GM21737 (cell line): ENCODE results near the gene ARL11.
"Not testable (repeated sequence)": the region's sequence is repeated elsewhere in the genome, so short reads cannot be mapped to it uniquely, and the experiment has no call there.

ENCODE experiments used
- ATAC-seq: cut with Tn5 transposase; IDR thresholded peaks from one replicate; pipeline ENCODE4 v1.9.1; 2021; ENCODE audit warnings: mild to moderate bottlenecking, moderate library complexity; ENCODE audit not compliant: unreplicated experiment

The ARL11 gene

GRCh38 chr13:49627831-49628652 is at the start of gene ARL11:
Gene ARL11 (plus strand): TSS chr13:49628507. CDS start chr13:49630448, 1,941 bp downstream.
- peak; percentile 90 for ATAC-seq

- no peak for ATAC-seq
These were observed 48.8 kb upstream of the ARL11 start for GRCh38 chr13:49579501-49579900.

DNA sequence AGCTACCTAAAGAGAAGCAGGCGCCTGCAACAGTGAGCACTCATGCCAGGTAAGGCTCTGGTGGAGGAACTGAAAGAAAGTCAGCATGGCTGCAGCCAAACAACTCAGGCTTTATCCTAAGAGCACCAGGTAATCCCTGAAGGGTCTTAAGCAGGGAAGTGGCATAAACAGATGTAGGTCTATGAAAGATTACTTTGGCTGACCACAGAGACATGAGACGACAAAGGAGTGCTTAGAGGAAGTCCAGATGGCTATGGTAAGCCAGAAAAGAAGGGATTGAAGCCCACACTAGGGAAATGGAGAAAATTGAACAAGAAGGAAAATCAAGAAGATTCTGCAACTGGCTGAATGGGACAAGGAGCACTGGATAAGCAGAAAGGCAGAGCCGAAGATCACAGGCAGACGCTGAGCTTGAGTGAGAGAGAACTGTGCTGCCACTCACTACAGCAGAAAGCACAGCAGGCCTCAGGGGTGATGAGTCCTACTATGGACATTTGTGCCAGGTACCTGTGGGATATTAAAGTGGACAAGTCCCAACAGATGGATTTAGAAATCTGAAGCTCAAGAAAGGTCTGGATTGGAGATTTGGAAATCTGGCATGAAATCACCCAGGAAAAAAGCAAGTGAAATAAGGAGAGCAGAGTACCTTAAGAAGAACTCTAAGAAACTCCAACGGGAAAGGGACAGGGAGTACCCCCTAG is 47.2 kb upstream of the ARL11 start:
- ATAC-seq = no peak

DNA sequence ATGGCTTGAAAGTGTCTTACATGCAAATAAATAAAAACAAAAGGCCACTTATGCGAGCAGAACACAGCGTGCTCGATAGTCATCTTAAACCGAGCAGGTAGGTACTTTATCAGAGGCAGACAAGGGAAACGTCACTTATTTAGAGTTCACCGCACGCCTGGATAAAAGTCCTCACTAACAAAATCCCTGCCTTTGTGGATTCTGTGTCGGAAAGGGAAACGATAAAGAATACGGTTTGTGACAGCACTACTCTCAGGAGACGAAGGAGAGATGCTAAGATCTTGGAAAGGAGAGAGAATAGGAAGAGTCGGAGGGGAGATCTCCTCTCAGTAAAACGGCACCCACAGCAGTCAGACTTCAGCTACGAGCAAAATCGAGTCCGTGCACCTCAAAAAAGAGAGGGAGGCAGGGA is 43.5 kb upstream of the ARL11 start:
- peak; percentile 11 for ATAC-seq

GRCh38 chr13:49585220-49586157 is 42.8 kb upstream of the ARL11 start, which contains the start of gene RCBTB1:
Gene RCBTB1 (minus strand): TSS chr13:49585558. CDS start chr13:49567279, 18,279 bp downstream.
- peak; percentile 82 for ATAC-seq

DNA sequence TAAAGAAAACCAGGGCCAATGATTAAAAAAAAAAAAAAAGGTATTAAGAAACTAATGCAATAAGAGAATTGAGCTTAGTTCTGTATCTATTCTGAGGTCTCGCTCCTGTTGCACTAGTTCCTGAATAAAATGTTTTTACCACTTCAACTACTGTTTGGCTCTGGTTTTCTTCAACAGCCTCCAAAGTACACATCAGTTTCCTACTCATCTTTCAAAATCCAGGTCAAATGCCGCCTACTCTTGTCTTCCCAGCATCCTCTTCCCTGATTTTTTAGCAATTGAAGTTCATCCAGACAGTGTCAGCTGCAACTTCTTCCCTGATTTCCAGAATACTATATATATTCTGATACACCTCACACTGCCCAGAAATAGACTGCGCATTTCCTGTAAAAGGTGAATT is 41.6 kb upstream of the ARL11 start:
- no peak for ATAC-seq

DNA sequence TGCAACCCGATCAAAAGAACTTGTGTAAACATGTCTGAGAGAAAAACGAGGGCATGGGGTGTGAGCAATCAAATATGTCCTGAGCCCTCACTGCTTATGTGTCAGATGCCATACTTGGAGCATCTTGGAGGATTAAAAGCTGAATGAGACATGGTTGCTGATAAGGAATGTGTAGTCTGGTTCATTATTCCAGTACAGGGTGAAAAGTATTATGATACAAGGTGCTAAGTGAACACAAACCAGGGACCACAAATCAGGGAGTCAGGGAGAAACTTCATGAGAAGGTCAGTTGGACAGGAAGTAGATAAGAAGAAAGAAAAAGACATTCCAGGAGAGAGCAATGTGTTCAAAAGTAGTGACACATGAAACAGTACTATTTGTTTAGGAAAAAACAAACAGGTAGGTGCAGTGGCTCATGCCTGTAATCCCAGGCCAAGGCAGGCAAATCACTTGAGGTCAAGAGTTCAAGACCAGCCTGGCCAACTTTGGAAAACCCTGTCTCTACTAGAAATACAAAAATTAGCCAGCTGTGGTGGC is 40.9 kb upstream of the ARL11 start:
- ATAC-seq = no peak

- not testable (repeated sequence) for ATAC-seq
These were observed 37.6 kb upstream of the ARL11 start for GRCh38 chr13:49590714-49591113.

DNA sequence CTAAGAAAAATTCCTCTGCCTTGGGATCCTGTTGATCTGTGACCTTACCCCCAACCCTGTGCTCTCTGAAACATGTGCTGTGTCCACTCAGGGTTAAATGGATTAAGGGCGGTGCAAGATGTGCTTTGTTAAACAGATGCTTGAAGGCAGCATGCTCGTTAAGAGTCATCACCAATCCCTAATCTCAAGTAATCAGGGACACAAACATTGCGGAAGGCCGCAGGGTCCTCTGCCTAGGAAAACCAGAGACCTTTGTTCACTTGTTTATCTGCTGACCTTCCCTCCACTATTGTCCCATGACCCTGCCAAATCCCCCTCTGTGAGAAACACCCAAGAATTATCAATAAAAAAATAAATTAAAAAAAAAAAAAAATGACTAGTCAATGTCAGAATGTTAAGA is 34.4 kb upstream of the ARL11 start:
- not testable (repeated sequence) for ATAC-seq

DNA sequence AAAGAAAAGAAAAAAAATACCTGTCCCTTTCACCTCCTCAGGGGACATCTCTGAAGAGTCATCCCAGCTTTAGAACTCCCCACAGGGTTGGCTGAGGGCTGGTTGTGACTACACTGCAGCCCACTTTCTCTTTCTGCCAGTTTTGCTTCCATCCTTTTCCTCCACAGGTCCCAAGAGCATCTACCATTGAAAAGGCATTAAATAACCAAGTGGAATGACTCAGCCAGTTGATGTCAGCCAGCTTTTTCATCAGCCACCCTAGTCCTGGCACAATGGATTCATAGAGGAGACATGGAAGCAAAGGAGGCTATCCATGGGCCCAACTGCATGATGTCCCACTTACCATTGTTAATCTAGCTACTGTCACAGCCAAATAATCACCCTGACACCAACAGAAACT is 33.7 kb upstream of the ARL11 start:
- ATAC-seq = no peak

DNA sequence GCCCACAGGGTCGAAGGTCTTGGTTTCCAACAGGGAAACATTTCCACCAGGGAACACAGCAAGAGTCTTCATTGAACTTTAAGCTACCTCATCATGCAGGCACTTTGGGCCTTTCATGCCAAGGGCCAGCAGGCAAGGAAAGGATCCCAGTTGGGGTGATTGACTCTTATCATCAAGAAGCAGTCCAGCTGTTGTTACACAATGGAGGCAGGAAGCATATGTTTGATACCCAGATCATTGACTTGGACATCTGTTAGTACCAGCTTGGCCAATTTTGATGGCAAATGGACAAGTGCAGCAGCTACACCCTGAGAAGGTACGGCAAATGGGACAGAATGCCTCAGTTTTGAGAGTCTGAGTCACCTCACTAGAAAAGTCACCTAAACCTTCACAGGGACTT is 32.1 kb upstream of the ARL11 start:
- no peak for ATAC-seq

DNA sequence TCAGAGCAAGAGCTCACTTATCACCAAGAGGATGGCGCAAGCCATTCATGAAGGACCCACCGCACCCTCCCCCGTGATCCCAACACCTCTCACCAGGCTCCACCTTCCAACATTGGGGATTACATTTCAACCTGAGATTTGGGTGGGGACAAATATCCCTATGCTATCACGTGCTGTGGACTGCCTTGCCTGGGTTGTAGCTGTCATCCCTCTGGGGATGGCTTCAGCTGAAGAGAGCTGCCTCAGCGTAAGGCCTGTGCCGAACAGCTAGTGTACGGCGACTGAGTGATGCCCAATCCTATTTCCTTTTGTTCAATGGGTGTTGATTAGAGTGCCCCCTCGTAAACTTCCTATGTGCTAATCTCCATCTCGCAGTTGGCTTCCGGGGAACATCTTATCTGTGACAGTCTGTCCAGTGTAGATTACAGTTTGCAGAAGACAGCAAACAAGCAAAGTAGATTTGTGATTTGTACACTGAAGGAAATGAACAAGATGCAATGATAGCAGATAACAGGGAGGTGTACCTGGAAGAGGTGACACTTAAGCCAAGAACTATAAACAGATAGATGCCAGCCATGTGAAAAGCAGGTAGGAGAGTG is 31.2 kb upstream of the ARL11 start:
- ATAC-seq = no peak

DNA sequence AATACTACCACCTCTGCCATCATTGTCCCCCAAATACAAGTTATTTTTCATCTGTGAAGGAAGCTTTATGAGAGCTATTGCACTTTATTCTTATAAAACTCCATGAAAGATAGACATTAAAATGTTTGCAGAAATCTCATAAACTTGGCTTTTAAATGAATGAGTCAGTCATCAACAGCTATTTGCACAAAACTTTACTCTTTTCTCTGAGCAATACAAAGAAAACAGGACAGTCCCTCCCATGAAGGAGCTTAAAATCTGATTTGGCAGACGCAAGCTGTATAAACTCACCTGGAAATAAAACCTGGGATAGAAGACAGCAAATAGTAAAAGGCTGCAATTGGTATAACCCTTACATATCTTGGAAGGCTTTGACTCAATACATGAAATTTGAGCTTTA is 26.3 kb upstream of the ARL11 start:
- no peak for ATAC-seq

DNA sequence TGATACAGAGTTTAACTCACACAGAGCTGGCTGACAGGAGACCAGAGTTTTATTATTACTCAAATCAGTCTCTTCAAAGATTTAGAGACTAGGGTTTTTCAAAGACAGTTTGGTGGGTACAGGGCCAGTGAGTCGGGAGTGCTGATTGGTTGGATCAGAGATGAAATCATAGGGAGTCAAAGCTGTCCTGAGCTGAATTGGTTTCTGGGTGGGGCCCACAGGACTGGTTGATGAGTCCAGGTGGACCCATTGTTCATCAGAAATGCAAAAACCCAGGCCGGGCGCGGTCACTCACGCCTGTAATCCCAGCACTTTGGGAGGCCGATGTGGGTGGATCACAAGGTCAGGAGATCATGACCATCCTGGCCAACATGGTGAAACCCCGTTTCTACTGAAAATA is 25.7 kb upstream of the ARL11 start:
- ATAC-seq = not testable (repeated sequence)

- ATAC-seq = no peak
These were observed 23.7 kb upstream of the ARL11 start for GRCh38 chr13:49604570-49604969.

DNA sequence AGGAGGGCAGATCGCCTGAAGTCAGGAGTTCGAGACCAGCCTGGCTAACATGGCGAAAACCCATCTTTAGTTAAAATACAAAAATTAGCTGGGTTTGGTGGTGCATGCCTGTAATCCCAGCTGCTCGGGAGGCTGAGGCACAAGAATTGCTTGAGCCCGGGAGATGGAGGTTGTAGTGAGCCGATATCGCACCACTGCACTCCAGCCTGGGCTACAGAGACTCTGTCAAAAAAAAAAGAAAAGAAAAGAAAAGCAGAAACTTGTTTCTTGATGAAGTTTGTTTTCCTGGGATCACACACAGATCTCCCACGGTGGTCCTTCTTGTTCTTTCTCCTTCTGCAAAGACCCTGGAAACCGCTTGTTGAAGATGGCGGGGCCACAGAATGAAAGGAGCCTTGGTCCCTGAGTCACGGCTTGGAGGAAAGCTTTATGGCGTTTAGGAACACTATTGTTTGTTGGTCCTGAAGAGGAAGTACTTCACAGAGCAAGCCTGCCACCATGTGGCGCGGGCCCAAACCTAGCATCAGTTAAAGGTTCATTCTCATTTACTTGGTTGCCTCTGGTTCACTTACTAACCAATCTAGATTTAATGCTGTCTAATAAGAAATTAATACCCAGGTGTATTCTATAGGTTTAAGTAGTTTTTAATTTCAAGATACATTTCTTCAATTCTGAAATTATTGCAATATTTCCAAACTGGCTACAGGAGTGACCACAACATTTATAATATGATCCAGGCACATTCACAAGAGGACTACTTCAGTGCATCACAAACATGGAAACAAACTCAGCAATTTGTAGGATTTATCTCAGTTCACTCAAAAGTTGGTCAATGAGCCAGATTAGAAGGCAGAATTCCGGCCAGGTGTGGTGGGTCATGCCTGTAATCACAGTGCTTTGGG is 21.3 kb upstream of the ARL11 start:
- ATAC-seq = peak; percentile 86

- ATAC-seq = no peak
These were observed 20.5 kb upstream of the ARL11 start for GRCh38 chr13:49607761-49608160.

DNA sequence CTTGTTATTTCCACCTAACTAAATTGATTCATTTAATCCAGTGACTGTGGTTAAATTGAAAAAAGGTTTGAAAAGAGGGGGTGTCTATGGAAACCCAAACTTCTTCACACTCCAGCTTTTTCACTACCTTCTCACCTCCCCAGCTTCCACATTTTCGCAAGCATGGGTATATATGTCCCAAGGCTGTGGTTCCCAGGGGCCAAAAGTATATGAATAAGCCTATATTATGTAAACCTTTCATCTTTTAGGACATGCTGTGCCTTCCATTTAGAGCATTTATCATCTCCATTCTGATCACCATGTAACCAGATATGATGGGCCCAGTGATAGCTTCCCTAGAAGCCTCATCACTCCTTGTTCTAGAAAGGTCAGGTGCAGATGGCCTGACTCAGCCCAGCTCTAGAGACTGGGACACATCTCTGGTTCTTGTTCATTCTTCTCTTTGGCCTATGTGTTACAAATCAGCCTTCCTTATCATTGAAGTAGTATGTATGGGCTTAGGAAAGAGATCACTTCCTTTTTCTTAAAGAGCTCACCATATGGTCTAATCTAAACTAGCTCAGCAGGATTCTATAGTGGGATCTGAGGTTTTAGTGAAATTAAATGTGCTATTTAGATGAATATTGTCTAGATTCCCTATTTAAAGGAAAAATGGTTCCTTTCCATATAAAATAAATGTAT is 19.5 kb upstream of the ARL11 start:
- ATAC-seq = no peak

GRCh38 chr13:49610176-49610575 is 18.1 kb upstream of the ARL11 start:
- no peak for ATAC-seq
